ENCODE results near the gene USP5. TPM values are rescaled to one million over a fixed set of nuclear protein-coding genes. Genes with fewer than 3 reads are reported as not detected.
A peak's percentile ranks its signal among the peaks of the same experiment; 100 is the strongest.

The USP5 gene
- total RNA-seq, 3 donors from 2014 or later = 169 to 192 (median 176) TPM

DNA sequence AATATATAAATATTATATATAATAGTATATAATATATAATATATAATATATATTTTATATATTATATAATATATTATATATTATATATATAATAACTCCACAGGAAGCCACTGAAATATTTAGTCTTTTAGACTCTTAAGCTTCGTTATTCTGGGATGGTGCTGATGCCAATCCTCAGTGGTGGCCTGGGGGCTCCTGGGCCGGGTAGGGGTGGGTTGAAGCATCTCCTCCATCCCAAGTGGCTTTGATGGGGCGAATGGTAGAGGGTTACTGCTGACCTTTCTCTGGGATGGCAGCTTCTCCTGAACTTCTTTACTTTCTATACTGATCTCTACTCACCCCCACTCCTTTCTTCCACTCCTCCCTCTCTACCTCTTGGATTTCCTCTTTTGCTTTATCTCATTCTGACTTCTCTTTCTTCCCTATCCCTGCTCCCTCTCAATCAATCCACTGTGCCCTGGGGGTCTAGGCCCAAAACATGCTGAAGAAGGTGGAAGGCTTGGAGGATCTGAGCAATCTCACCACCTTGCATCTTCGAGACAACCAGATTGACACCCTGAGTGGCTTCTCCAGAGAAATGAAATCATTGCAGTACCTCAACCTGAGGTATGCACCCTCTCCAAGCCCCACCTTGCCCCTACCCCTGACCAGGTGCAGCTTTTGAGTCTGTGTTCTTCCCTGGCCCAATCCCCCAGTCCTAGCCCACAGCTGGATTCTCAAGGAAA is 57.6 kb downstream of the USP5 start:
- H3K9me3 Mint-ChIP-seq = no peaks in the 10 kb centered on the region
- H3K36me3 Mint-ChIP-seq (ENCODE audit: insufficient read depth) = no peaks in the 10 kb centered on the region
- H3K4me1 Mint-ChIP-seq (ENCODE audit: low read depth) = peaks cover 14% of the 10 kb centered on the region
- ATAC-seq (no peak), DNase-seq (no peak)
- no peak overlapping the region for H3K4me3 Mint-ChIP-seq
- H3K27me3 Mint-ChIP-seq (ENCODE audit: low read depth) = no peaks in the 10 kb centered on the region

DNA sequence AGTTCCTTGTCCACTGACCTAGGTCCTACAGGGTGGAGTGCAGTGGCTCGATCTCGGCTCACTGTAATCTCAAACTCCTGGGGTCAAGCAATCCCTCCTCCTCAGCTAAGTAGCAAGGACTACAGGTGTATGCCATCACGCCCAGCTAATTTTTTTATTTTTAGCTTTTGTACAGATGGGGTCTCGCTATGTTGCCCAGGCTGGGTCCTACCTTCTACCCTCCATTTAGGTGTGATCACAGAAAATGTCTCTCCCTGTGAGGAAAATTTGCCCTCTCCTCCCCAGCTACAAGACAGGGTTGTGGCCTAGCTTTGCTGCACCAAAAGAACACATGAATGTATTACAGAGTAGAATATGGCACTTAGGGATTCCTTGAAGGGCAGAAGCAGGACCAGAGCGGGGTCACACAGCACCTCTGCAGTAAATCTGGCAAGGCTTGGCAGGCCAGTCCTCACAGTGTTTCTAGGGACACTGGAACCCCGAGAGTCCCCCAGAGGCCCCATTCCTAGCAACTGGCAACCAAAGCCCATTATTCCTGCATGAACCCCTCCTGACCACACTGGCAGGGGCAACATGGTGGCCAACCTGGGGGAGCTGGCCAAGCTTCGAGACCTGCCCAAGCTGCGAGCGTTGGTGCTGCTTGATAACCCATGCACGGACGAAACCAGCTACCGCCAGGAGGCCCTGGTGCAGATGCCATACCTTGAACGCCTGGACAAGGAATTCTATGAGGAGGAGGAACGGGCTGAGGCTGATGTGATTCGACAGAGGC is 60.4 kb downstream of the USP5 start:
- H3K27me3 Mint-ChIP-seq (ENCODE audit: low read depth) = no peaks in the 10 kb centered on the region

DNA sequence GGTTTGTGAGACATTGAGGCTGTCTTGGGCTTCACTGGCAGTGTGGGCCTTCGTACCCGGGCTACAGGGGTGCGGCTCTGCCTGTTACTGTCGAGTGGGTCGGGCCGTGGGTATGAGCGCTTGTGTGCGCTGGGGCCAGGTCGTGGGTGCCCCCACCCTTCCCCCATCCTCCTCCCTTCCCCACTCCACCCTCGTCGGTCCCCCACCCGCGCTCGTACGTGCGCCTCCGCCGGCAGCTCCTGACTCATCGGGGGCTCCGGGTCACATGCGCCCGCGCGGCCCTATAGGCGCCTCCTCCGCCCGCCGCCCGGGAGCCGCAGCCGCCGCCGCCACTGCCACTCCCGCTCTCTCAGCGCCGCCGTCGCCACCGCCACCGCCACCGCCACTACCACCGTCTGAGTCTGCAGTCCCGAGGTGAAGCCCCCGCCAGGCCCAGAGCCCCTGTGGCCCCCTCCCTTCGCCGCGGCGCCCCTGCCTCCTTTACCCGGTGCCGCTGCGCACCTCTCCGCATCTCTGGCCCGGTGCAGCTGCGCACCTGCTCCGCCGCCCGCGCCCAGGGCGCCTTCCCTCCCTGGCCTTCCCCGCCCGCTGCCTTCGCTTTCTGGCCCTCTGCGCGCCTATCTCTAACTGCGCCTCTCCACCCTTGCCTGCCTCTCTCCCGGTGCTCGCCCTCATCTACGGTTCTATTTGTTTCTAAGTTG is 62.4 kb downstream of the USP5 start, which contains the start of gene ENO2:
Gene ENO2, plus strand, starts transcription at position 335 of the 701 bp plus-strand sequence. CDS start 1,253 bp downstream, outside the sequence.
- H3K27me3 Mint-ChIP-seq (ENCODE audit: low read depth) = no peaks in the 10 kb centered on the region
- peak; percentile 96 for ATAC-seq
- peak within 1 kb of the TSS; percentile 92 for H3K4me3 Mint-ChIP-seq
- H3K9me3 Mint-ChIP-seq = no peaks in the 10 kb centered on the region
- peaks cover 9% of the 10 kb centered on the region for H3K36me3 Mint-ChIP-seq (ENCODE audit: insufficient read depth)
- H3K4me1 Mint-ChIP-seq (ENCODE audit: low read depth) = peaks cover 31% of the 10 kb centered on the region
- DNase-seq = peak; percentile 85

More for the DNA sequence above, 60.4 kb downstream of the USP5 start:
- peaks cover 29% of the 10 kb centered on the region for H3K4me1 Mint-ChIP-seq (ENCODE audit: low read depth)
- H3K36me3 Mint-ChIP-seq (ENCODE audit: insufficient read depth) = peaks cover 7% of the 10 kb centered on the region
- DNase-seq = no peak
- no peak for ATAC-seq
- H3K4me3 Mint-ChIP-seq = peak overlapping the region; percentile 66
- no peaks in the 10 kb centered on the region for H3K9me3 Mint-ChIP-seq

DNA sequence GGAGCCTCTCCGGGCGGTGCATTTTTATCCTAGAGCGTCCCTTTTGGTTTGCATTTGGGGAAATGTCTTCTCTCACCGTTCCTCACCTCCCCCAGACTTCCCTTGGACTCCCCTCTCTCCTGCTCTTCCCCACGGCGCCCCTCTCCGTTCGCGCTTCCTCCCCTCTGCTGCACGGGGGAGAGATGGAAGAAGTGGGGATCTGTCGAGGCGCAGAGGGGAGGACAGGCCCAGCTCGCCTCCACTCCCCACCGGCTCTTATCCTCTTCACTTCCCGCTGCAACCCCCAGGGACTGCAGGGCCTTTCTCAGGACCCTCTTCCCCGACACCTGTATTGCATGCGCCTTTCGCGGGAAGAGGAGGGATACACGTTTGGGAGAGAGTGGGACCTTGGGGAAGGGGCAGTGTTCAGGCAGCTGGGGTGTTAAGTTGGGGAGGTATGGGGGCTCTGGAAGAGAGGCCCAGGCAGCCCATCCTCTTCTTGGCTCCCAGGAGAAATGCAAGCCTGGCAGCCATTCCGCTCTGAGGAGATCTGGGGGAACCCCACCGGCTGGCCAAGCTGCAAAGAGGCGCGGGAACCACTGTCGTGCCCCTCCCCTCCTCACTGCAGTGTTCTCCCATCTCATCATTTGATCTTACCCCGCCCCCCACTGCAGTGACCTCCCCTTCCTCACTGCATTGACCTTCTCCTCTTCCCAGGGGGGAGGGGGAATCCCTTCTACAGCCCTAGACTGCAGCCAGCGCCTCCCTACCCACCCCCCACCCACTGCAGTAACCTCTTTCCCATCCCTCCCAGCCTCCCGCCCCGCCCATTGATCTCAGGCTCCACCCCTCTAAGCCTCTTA is 63.2 kb downstream of the USP5 start:
- peak in 1 of 2 donors; percentile 0 for ATAC-seq
- H3K9me3 Mint-ChIP-seq = no peaks in the 10 kb centered on the region
- DNase-seq = no peak
- H3K4me3 Mint-ChIP-seq = peak overlapping the region; percentile 92
- peaks cover 32% of the 10 kb centered on the region for H3K4me1 Mint-ChIP-seq (ENCODE audit: low read depth)
- no peaks in the 10 kb centered on the region for H3K27me3 Mint-ChIP-seq (ENCODE audit: low read depth)
- H3K36me3 Mint-ChIP-seq (ENCODE audit: insufficient read depth) = peaks cover 17% of the 10 kb centered on the region

- ATAC-seq = no peak
- H3K27me3 Mint-ChIP-seq (ENCODE audit: low read depth) = no peaks in the 10 kb centered on the region
- peaks cover 32% of the 10 kb centered on the region for H3K4me1 Mint-ChIP-seq (ENCODE audit: low read depth)
- no peaks in the 10 kb centered on the region for H3K9me3 Mint-ChIP-seq
- peaks cover 17% of the 10 kb centered on the region for H3K36me3 Mint-ChIP-seq (ENCODE audit: insufficient read depth)
- no peak for DNase-seq
- H3K4me3 Mint-ChIP-seq = peak overlapping the region; percentile 92
Measured at GRCh38 chr12:6915789-6916285, 63.9 kb downstream of the USP5 start.

Other genes with a start within 250 kb of the USP5 start
- 100 to 1,000 TPM; 311 to 336 (median 332) TPM for gene CHD4, start 244.8 kb upstream of the USP5 start, total RNA-seq
- 1 to 10 TPM; 3.8 to 5.5 (median 5.1) TPM for gene LPAR5, start 216.2 kb upstream of the USP5 start, total RNA-seq
- gene ACRBP, start 204.7 kb upstream of the USP5 start, total RNA-seq = 1 to 10 TPM in 1 of 3 donors, under 1 TPM in 2; 0.65 to 1.3 (median 0.71) TPM
- gene ING4, start 189.0 kb upstream of the USP5 start, total RNA-seq = 1 to 10 TPM; 5.9 to 7.5 (median 6.9) TPM
- gene ZNF384, start 162.8 kb upstream of the USP5 start, total RNA-seq = 10 to 100 TPM; 59.7 to 70.2 (median 63.3) TPM
- under 1 TPM; 0.20 to 0.57 (median 0.40) TPM for gene PIANP, start 151.3 kb upstream of the USP5 start, total RNA-seq
- gene COPS7A, start 128.1 kb upstream of the USP5 start, total RNA-seq = 10 to 100 TPM; 46.5 to 54.4 (median 48.1) TPM
- gene MLF2, start 99.0 kb upstream of the USP5 start, total RNA-seq = 100 to 1,000 TPM; 185 to 199 (median 189) TPM
- gene PTMS, start 85.8 kb upstream of the USP5 start, total RNA-seq = 10 to 100 TPM; 26.3 to 32.6 (median 29.4) TPM
- 100 to 1,000 TPM in 1 of 3 donors, 10 to 100 TPM in 2; 71.1 to 125 (median 86.4) TPM for gene LAG3, start 79.6 kb upstream of the USP5 start, total RNA-seq
- 10 to 100 TPM; 42.0 to 76.9 (median 51.4) TPM for gene CD4, start 62.6 kb upstream of the USP5 start, total RNA-seq
- gene GPR162, start 30.3 kb upstream of the USP5 start, total RNA-seq = under 1 TPM in 2 of 3 donors, not detected in 1; 0.08 to 0.38 TPM
- gene P3H3, start 23.7 kb upstream of the USP5 start, total RNA-seq = under 1 TPM; 0.63 to 0.98 (median 0.83) TPM
- under 1 TPM; 0.13 to 0.90 (median 0.38) TPM for gene GNB3, start 11.2 kb upstream of the USP5 start, total RNA-seq
- 1 to 10 TPM; 1.7 to 4.0 (median 3.1) TPM for gene CDCA3, start 864 bp upstream of the USP5 start, total RNA-seq
- gene TPI1, start 15.4 kb downstream of the USP5 start, total RNA-seq = 1,000 to 10,000 TPM; 1,135 to 1,217 (median 1,169) TPM
- 1 to 10 TPM; 5.6 to 8.5 (median 6.7) TPM for gene SPSB2, start 21.2 kb downstream of the USP5 start, total RNA-seq
- gene LRRC23, start 52.7 kb downstream of the USP5 start, total RNA-seq = 1 to 10 TPM; 2.1 to 3.0 (median 3.0) TPM
- gene ENO2, start 62.4 kb downstream of the USP5 start, total RNA-seq = 10 to 100 TPM; 83.5 to 97.4 (median 85.2) TPM
- gene ATN1, start 75.8 kb downstream of the USP5 start, total RNA-seq = 10 to 100 TPM; 65.8 to 73.9 (median 70.7) TPM
- not detected for gene RNU7-1, start 91.7 kb downstream of the USP5 start, total RNA-seq
- 100 to 1,000 TPM; 180 to 190 (median 184) TPM for gene C12orf57, start 91.9 kb downstream of the USP5 start, total RNA-seq
- gene PTPN6, start 99.2 kb downstream of the USP5 start, total RNA-seq = 100 to 1,000 TPM; 309 to 404 (median 401) TPM
- gene PHB2, start 118.5 kb downstream of the USP5 start, total RNA-seq = 100 to 1,000 TPM; 619 to 718 (median 635) TPM
- 100 to 1,000 TPM; 215 to 254 (median 223) TPM for gene EMG1, start 118.8 kb downstream of the USP5 start, total RNA-seq
- 10 to 100 TPM; 24.4 to 27.6 (median 25.0) TPM for gene LPCAT3, start 166.3 kb downstream of the USP5 start, total RNA-seq
- 1 to 10 TPM; 1.6 to 1.7 (median 1.6) TPM for gene C1S, start 208.6 kb downstream of the USP5 start, total RNA-seq
- 1 to 10 TPM in 2 of 3 donors, under 1 TPM in 1; 0.98 to 2.3 (median 1.7) TPM for gene C1R, start 240.3 kb downstream of the USP5 start, total RNA-seq

All from activated T-cell treated with anti-CD3 and anti-CD28 coated beads, Interleukin-2, amount 50 U/mL, for 4 hours (primary cell).